ENCODE results near the gene USP3.

USP3 gene

DNA sequence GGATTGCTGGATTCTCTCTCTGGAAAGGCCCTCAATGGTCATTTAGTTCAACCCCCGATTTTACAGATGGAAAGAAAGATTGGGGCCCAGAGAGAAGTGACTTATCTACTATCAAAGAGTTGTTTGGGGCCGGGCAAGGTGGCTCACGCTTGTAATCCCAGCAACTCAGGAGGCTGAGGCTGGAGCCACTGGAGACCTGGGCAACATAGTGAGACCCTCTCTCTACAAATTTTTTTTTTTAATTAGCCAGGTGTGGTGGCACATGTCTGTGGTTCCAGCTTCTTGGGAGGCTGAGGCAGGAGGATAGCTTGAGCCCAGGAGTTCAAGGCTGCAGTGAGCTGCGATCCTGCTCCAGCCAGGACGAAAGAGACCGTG is 5.2 kb upstream of the USP3 start:
- DNase-seq: no peak

DNA sequence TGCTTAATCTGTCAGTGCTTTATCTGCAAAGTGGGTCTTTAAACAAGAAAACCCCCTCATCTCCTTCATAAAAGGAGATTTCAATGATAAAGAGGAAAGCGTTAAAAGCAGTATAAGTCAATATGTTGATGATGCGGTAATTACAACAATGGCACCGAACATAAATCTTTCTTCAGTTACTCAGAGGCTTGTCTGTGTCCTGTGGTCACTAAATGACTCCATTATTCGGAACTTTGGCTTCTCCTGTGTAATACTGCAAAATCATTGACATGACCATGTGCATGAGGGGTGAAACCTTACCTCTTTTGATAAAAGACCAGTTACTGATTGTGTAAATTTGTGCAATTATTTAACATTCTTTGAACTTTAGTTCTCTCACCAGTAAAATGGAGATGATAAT is 4.8 kb upstream of the USP3 start:
- DNase-seq: peak; percentile 44

DNA sequence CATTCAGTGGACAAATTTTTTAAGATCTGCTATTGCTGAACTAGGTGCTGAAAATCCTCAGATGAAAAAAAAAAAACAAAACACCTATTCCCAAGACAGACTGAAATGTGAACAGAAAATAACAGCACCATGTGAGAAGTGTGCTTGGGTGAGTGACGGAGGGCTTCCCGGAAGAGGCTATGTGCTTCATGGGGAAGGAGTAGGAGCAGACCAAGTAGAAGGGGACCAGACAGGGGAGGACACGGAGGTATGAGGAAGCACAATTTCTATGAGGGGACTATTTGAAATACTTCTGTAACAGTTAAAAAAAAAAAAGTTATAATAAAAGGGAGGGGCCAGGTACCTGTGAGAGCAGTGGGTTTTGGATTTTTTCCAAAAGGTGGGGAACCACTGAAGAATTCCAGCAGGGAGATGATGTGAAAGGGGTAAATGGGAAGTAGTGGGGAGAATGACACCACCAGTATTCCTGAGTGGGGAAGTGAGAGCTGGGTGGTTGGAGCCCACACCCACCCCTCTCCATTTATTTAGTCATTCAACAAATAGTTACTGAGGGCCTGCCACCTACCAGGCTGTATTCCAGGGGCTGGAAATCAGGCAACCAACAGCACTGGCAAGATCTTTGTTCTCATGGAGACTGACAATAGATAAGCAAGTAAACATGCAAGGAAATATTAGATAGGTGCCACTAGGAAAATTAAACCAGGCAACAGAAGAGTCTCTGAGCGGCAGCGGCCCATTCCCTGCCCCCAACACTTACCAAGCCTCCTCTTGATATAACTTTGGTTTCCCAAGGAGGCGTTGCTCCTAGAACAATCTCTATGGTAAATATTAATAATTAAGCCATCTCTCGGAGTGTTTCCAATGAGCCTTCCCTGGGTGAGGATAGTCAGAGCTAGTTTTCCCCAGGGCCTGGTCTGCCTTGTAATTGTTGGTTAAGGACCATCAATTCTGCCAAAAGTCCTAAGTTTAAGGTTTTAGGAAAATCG is 3.8 kb upstream of the USP3 start:
- no peak for DNase-seq

DNA sequence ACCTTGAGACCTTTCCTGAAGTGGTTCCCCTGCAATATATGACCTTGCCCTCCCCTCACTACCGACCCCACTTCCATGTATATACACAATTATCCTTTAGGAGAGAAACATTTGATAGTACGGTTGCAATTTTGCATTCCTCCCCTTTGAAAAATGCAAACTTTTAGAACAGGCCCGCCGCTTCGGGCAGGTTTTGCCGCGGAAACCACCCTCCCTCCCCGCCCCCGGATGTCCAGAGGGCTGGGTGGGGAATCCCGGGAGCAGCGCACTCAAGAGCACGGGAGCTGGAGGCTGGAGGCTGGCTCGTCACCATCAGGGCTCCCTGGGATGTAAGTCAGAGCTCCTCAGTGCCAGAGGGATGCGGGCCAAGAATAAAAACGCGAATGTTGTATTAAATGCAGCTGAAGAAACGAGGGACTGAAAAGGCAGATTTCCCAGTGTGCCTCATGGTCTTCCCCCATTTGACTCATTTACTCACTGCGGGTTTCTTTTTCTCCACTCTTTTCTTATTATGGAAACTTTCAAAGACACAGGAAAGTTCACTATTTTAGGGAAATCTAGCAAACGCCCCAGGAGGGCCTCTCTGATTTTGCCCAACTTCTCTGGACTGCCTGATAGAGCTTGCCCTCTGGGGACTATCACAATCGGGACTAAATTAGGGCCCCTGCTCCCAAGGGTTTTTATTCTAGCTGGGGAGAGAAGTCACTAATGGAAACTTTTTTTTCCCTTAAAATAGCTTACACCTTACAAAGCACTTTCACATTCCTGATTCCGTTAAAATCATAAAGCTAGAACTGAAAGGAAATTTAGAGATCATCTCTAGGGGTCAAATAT is 2.9 kb upstream of the USP3 start:
- DNase-seq: no peak

DNA sequence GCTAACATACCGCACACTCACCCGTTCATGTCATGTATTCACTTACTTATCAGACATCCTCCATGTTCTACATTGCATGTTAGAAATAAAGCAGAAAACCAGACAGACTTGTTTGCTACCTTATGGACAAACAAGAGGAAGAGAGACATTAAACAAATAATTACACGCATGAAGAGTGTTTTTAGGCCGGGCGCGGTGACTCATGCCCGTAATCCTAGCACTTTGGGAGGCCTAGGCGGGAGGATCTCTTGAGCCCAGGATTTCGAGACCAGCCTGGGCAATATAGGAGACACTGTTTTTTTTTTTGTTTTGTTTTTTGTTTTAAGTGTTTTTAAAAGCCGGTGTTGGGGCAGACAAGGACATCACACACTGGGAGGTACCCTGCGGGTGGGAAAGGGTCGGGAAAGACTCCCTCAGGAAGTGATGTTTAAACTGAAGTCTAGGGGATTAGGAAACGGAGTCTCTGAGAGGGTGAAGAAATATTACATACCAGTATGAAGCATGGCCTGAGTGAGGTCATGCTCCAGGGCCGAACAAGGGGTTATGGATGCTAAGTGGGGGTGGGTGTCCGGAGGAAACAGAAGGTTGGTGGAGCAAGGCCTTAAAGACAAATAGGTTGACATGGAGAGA is 2.1 kb upstream of the USP3 start:
- DNase-seq: no peak

DNA sequence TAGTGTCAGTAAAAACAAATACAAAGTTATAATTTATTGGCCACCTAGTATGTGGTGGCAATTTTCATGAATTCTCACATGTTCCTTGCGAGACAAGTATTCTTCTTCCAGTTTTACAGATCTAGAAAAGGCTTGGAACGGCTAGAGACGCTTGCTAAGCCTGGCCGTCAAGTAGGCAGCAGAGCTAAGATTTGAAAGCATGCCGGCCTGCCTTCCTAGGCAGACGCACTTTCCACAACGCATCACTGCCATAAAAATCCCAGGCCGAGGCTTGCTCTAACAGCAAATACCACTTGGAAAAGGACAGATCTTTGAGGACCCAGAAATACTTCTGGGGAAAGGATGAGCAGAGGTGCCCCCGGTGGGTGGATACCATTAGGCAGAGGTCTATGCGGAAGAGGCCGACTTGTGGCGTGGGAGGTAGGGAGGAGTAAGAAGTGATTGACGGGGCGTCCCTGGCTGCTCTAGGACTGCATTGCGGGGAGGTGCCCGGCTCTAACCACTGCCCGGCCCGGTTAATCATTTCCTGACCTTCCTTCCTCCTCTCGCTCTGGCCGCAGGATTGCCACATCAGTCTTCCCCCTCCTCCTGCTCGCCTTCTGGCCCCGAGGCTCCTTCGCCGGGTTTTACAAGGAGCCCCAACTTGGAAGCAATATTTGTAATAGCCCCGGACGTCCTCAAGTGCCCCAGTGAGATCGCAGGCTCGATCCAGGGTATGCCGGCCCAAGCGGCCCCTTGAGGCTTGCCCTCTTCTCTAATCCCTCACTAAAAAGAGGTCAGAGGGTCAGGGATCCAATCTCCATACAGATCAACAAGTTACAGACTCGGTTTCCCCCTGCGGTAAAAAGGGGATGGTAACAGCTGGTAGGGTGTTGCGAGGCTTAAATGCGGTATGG is 1.3 kb upstream of the USP3 start:
- no peak for DNase-seq

DNA sequence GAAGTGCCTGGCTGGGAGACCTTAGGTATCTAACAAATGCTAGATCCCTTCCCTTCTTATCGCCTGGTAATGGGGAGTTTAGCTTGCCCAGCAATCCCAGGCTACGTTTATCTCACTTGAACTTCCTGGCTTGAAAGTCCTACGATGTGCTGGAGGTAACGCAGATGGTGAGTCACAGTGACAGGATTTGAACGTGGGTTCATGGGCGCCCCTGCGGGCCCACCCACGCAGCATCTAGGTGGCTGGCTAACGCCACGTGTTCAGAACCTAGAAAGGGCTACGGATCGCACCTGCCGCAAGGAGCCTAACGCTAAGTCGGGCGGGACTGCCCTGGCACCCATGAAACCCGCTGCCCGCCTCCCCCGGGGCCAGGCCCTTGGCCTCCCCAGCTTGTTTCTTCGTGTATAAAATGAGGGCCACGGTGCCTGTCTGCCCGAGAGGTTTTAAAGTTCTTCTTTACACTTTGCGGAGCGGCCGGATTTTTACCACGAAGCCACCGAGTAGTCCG is 600 bp upstream of the USP3 start:
- peak; percentile 83 for DNase-seq

DNA sequence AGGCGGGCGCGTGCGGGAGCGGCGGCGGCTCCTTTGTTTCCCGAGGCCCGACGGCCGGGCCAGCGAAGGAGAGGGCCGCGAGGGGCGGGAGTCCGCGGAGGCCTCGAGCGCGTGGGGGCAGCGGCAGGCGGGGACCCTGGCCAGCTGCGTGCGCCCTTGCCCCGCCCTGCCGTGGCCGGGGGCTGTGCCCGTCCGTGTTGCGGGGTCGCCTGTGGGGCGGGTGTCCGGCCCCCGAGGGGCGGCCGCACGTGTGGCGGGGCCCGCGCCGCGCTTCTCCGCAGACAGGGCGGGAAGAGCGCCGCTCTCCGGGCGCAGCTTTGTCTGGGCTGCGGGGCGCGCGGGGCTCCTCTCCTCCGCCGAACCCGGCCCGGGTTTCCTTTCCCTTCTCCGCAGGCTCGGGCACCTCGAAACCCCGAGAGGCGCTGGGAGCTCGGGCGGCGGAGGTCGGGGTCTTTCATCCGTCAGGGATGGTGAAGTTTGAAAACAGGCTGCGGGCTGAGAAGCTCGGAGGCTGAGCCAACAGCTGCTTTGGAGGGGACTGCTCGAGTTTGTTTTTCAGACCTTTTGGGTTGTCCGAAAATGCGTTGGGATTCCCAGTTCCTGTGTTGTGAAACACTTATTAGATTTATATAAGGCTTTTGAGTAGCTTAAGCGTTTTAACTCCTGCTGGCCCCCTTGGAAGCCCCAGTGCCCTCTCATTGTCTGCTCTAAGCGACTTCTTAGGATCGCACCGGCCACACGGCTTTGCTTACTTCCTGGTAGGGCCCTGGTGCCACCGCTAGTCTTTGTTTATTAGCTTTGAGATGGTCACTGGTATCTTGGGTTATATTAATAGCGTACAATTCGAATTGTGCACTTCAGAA is 817 bp downstream of the USP3 start:
- peak; percentile 85 for DNase-seq

DNA sequence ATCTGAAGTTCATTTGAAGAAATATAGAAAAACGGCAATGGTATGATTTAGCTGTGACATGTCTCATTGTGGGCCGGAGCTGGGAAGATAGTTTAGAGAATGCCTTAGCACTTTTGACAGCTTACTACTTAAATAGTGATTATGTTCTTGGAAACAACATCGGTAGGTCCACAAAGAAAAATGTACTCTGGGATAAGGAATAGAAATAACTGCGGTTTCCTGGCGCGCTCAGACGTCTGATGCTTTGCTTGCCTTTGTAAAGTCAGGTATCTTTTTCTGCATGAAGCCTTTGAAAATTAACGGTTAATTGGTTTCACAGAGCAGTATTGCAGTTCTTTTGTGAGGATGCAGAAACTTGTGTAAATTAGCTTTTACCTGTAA is 1.4 kb downstream of the USP3 start:
- DNase-seq: no peak

DNA sequence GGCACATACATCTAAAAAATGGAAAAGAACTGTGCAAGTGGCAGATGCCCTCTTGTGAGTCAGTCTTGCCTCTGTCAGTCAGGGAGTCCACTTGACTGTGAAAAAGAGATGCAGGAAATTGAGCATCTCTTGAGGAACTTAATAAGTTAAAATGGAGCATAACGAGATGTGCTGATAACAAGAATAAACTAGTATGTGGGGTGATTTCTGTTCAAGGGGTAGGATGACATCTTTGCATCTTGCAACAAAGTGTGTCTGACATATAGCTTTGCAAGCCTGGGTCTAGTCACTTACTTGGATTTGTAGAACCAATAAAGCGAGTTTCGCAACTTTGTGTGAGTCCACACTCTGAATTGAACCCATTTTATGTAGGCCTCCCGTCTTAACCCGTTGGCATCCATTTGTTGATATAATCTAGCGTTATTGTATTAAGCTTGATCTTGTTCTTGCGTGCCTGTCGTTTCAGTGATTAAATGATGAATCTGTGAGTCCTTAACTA is 2.2 kb downstream of the USP3 start:
- DNase-seq: peak; percentile 55

DNA sequence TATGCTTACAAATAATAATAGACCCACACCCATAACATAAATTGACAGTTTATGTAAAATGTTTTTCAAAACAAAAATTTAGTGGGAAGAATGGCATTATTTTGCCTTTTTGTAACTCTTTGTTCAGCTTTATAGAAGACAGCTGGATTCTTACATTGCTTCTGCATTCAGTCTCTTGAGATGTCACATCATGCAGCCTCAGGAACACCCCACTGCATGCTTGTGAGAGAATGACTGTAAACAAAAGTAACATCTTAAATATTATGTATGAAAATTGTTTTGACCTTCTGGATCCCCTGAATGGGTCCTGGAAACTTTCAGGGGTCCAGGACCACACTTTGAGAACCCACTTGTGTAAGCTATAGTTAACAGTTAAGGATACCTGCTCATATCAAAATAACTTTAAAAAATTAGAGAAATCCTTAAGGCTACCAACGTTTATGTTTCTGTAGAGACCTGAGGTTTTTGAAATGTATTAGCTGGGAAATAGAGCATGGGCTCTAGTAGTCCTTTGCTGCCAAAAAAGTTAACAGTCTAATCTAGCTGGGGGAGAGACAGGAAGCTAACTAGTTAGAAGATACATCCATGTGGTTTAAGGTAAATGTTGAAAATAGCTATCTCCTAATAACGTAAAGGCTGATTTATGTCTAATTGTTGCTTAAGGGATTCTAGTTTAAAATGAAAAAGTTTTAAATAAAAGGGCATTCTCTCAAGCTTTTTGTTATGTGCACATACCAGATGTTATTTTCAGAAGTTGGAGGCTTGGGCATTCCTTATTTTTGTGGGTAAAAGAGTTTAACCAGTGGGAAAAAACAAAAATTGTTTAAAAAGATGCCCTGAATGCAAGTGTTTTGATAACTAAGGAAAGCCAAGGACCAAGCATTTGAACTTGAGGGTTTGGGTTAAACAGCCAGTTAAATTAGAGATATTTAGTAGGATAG is 3.8 kb downstream of the USP3 start:
- no peak for DNase-seq

DNA sequence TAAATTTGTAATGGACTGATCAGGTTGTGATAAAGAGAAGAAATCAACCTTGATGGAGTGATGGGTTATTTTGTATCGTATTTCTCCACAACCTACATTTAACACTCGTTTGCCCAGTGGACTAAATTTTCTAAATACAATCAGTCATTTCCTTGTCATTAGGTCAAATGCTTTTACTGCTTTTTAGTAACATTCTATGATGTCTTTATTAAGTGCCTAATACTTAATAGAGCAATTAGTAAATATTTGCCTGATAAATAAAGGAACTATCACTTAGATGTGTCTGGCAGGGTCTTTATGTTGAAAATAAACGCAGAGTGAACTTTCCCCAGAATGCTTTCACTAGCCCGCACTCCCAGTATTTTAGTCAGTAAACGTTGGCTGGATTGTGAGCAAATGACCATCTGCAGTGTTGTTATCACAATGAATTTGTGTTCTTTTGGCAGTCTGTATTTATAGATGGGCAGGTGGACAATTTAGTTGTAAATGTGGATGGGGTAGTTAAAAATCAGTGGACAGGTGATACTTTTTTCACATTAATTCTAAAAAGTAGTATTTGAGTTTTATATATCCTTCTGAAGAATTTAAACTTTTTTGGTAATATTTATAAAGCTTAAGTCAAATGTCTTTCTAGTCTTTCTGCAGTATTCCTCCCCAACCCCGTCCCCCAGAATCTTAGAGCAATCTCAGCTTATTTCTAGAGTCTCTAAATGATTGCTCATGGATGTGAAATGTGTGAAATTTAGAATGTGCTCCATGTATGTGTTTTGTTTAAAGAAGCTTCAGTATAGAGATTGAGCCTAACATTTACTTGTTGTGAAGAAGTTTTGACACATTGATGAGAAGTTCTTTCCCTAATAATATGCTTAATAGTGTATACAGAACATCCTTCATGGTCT is 4.9 kb downstream of the USP3 start:
- peak; percentile 73 for DNase-seq

DNA sequence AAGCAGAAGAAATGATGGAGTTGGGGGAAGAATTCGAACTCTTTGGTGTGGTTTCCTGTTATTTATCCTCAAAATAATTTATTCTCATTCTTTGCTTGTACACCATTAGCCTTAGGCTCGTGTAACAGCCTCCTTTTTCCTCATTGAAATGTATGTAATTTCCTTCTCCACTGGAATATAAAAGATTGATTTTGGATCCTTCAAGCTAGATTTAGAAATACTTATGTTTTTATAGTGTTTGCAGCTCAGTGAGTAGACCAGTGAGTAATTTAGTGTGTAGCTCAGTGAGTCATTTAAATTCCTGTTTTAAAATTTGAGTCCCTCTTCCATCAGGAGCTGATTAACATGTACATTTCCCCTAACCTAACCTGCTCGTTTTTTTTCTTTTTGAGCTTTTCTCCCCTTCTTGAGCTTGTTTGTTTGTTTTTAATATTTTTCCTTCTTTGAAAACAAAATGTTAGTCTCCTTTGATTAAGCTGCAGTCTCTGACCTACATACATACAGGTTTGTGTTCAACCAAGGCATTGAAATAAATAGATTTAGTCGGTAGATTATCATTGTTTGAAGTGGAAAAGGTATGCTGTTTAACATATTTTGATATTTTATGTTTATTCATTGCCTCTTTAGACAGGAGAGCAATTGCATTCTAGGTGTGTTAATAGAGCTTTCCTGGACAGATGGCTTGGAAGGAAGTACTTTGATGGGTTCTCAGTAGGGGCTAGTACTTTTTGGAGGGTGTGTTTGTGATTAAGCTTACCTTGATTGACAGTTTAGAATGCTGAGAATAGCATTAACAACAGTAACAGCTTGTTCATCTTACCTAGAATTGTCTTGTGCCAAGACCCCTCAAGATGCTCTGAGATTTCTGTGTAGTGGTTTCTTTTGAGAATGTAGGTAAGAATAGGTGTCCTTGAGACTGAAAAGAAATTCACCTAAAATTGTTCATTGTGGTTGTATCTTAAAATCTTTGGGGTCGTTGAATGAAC is 5.9 kb downstream of the USP3 start:
- DNase-seq: peak; percentile 88

DNA sequence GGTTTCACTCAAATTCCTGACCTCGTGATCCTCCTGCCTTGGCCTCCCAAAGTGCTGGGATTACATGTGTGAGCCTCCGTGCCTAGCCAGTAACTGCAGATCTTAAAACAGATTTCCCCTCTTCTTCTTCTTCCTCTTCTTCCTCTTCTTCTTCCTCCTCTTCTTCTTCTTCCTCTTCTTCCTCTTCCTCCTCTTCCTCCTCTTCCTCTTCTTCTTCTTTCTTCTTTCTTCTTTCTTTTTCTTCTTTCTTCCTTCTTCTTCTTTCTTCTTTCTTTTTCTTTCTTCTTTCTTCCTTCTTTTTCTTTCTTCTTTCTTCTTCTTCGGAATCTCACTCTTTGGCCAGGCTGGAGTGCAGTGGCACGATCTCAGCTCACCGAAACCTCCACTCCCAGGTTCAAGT is 7.8 kb downstream of the USP3 start:
- no peak for DNase-seq

DNA sequence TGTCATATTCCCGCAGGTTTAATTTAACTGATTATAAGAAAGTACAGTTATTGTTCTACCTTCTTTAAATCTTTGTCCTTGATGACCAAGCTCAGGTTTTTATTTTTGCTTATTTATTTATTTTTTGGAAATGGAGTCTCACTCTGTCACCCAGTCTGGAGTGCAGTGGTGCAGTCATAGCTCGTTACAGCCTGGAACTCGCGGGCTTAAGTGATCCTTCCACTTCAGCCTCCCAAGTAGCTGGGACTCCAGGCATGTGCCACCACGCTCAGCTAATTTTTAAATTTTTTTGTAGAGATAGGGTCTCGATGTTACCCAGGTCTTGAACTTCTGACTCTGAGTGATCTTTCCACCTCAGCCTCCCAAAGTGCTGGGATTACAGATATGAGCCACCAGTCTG is 8.9 kb downstream of the USP3 start:
- no peak for DNase-seq

DNA sequence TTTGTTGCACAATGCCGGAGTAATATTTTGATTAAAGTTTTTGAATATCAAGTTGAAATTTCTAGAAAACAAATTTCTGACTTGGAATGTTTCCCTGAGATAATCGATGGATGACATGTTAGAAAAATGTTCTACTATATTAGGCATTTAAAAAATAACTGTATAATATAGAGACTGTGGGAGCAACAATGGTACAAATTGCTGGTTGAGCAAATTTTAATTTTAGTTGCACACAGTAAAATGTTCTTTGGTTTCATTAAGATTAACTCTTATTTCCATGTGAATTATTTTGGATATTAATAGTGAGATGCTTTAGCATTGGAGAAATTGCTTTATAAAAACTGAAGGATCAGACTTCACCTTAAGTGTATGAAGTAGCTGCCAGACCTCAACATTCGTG is 9.3 kb downstream of the USP3 start:
- DNase-seq: no peak

DNA sequence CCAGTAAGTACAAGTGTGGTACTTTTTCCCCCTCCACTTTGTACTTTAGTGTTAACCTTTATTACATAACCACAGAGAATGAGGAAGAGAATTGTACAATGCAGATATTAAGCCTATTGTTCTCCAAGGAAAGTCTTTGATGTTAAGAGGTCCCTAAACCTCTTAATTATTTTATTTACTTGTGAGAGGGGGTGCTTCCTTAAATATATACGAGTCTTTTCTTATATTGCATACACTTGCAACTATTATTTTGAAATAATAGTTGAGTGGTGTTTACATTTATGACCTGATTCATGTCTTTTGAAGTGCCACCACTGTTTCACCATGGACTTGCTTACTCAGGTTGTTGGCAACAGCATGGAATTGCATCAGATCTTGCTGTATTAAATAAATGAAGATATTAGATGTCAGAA is 10.1 kb downstream of the USP3 start:
- DNase-seq: peak; percentile 34
